Activated B cell treated with CpG ODN at 0.5 μM for 24 hours (primary cell): ENCODE data around the gene ADPRHL1. TPM values are rescaled to one million over a fixed set of nuclear protein-coding genes. Genes with fewer than 3 reads are reported as not detected.

Experiments used
- ATAC-seq: fragments of 200-7000 bp; cut with Tn5 transposase; one replicate; pipeline ENCODE4 v1.10.0; 2021; ENCODE audit warnings: low read depth, mild to moderate bottlenecking, moderate library complexity
- CTCF ChIA-PET: fragments of 350-600 bp; sonication (Branson Sonifier 250); formaldehyde crosslinking; loops from one replicate; lab custom pipeline; 2021; ENCODE audit warnings: antibody characterized with exemption; lab: Charles Lee
- POLR2A ChIA-PET: fragments of 350-600 bp; sonication (Branson Sonifier 250); formaldehyde crosslinking; loops from one replicate; lab custom pipeline; 2021; ENCODE audit warnings: antibody characterized with exemption; lab: Charles Lee
- DNase-seq: peaks from one replicate; pipeline ENCODE4 v3.0.0; 2022
- H3K27ac Mint-ChIP-seq: one replicate; pipeline ENCODE4 v1.8.0; 2020; ENCODE audit warnings: mixed read lengths
- H3K27me3 Mint-ChIP-seq: one replicate; pipeline ENCODE4 v1.8.0; 2021; ENCODE audit warnings: mixed read lengths
- H3K36me3 Mint-ChIP-seq: one replicate; pipeline ENCODE4 v1.8.0; 2021; ENCODE audit warnings: low read depth, mixed read lengths
- H3K4me1 Mint-ChIP-seq: one replicate; pipeline ENCODE4 v1.8.0; 2021; ENCODE audit warnings: mixed read lengths
- H3K4me3 Mint-ChIP-seq: one replicate; pipeline ENCODE4 v1.8.0; 2020; ENCODE audit warnings: mild to moderate bottlenecking, mixed read lengths
- H3K9me3 Mint-ChIP-seq: one replicate; pipeline ENCODE4 v1.8.0; 2020; ENCODE audit warnings: mixed read lengths
- CTCF ChIP-seq: fragments of 200-600 bp; IDR thresholded peaks from one replicate; pipeline ENCODE4 v1.8.0; 2022; ENCODE audit warnings: antibody characterized with exemption, mild to moderate bottlenecking
- intact Hi-C: fragments of 100-400 bp; cut with micrococcal nuclease; formaldehyde crosslinking; loops from one replicate; pipeline ENCODE4 v1.15.1; 2024
- total RNA-seq: library from RNA; stranded (reverse); gene quantifications from 2 replicates; pipeline ENCODE4 v1.2.3, GENCODE V29; 2022

The ADPRHL1 gene
- total RNA-seq, 1 donor from 2014 or later = 0.84 TPM

DNA sequence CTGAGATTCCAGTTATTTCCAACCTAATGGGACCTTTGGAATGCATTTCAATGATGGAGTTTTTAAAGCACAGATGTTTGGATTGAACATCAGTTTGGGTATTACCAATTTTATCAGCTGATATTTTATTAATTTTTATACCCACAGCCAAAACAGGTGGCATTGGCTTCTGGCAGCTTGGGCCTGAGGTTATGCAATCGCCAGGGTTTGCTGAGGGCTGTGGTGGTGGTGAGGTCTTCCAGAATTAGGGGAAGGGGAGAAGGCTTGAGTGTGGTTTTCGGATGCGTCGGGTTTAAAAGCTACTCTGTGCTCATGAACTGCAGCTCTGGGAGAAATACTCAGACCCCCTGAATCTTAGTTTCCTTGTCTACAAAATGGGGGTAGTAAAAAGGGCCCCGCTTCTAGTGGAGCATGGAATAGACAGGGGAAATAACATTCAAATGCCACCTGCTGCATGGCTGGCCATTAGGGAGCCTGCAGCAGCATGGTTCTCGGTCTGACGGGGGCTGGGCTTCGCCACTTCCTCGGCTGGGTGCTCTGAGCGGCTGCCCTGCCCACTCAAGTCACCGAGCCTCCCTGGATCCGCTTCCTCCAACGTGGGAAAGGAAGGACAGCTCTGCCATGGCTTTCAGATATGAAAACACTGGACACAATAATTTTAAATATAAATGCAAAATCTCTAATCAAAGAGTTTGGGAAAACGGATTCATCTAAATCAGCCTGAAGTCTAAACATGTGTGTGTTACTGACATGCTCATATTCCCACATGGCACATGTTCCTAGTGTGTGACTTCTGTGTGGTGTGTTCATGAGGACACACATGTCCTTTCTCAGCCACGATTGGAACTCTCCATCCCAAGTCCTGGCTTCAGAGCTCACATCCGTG, 35.2 kb downstream of the ADPRHL1 start:
- H3K27me3 Mint-ChIP-seq = no peaks in the 10 kb centered on the region
- no peak overlapping the region for H3K27ac Mint-ChIP-seq
- TF ChIP-seq CTCF = no peak
- intact Hi-C loops = no loop called here
- H3K4me1 Mint-ChIP-seq = peaks cover 13% of the 10 kb centered on the region
- peaks cover 4% of the 10 kb centered on the region for H3K9me3 Mint-ChIP-seq
- ChIA-PET CTCF (no interaction called here), POLR2A (no interaction called here)
- no peaks in the 10 kb centered on the region for H3K36me3 Mint-ChIP-seq
- H3K4me3 Mint-ChIP-seq = no peak overlapping the region
- ATAC-seq = no peak
- DNase-seq = no peak

DNA sequence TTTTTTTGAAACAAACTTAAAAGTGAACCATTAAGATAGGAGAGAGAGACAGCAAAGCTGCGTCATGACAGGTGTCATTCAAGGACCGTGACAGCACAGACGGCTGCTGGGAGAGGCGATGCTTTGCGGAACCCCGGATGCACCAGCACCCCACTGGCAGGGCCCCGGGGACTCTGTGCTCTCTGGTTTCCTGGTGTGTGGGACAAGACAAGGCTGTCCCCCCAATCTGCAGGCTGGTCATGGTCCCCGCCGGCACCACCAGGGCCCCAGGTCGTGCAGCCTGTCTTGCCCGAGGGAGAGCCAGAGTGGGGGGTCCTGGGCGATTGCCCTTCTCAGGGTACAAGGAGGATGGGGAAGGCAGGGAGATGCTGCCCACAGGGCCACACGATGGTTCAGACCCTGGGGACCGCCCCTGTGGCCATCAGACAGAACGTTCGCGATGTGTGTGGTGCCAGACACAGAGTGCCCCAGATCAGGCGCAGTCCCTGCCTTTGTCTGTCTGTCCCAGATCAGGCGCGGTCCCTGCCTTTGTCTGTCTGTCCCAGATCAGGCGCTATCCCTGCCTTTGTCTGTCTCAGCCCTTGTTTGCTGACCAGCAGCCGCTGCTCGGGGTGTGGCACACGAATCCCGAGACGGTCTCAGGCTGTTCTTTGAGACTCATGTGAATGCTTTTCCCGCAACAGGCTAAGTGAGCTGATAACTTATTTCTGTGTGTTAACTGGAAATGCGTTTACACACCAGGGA, 36.1 kb downstream of the ADPRHL1 start:
- intact Hi-C loops = no loop called here
- Mint-ChIP-seq H3K4me3 (no peak overlapping the region), H3K27ac (no peak overlapping the region), H3K9me3 (peaks cover 5% of the 10 kb centered on the region), H3K36me3 (no peaks in the 10 kb centered on the region), H3K4me1 (peaks cover 13% of the 10 kb centered on the region), H3K27me3 (no peaks in the 10 kb centered on the region)
- no peak for TF ChIP-seq CTCF
- DNase-seq = no peak
- CTCF ChIA-PET = no interaction called here
- POLR2A ChIA-PET = no interaction called here
- ATAC-seq = no peak

DNA sequence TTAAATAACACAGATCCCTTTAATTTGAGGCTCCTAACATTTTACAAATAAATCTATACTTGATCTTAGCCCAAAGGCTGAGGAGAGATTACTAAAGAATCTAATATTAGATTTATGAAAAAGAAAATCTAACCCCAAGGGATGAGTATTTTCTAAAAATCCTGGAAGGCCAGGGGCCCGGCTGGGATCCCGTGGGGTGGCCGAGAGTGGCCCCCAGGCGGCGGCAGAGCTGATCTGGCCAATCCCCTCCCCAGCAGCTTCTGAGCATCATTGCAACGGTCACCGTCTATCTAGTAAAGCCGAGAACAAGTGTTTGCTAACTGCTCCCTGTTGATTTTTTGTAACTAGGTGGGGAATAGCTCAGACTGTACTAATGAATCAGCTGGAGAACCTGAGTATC, 37.5 kb downstream of the ADPRHL1 start:
- Mint-ChIP-seq H3K27ac (no peak overlapping the region), H3K36me3 (no peaks in the 10 kb centered on the region), H3K4me3 (no peak overlapping the region), H3K4me1 (peaks cover 19% of the 10 kb centered on the region), H3K9me3 (peaks cover 10% of the 10 kb centered on the region), H3K27me3 (no peaks in the 10 kb centered on the region)
- ChIA-PET POLR2A (no interaction called here), CTCF (no interaction called here)
- intact Hi-C loops = no loop called here
- ATAC-seq (no peak), DNase-seq (no peak)
- TF ChIP-seq CTCF = no peak

DNA sequence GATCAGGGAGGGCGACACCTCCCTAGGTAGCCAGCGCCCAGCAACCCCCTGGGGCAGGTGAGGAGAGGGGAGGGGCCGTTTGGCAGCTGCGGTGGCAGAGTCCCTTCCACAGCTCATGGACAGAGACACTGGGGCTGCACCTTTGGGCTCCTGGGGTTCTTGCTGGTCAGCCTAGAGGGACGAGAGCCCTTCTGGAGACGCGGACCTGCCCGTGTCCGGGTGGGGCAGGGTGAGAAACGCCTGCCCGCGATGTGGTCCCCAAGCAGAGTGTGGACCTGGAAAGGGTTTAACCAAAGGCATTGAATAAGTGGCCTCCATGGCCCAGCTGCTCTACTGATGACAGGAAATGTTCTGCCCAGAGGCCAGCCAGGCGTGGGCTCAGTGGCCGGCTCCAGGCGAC, 38.3 kb downstream of the ADPRHL1 start:
- H3K4me1 Mint-ChIP-seq = peaks cover 24% of the 10 kb centered on the region

More for the DNA sequence above, 38.3 kb downstream of the ADPRHL1 start:
- intact Hi-C loops = no loop called here
- no peak overlapping the region for H3K4me3 Mint-ChIP-seq
- TF ChIP-seq CTCF = no peak
- POLR2A ChIA-PET = no interaction called here
- H3K36me3 Mint-ChIP-seq = no peaks in the 10 kb centered on the region
- H3K27ac Mint-ChIP-seq = no peak overlapping the region
- H3K27me3 Mint-ChIP-seq = no peaks in the 10 kb centered on the region
- DNase-seq (no peak), ATAC-seq (no peak)
- peaks cover 10% of the 10 kb centered on the region for H3K9me3 Mint-ChIP-seq
- CTCF ChIA-PET = no interaction called here
